Activated CD4-positive, alpha-beta T cell treated with anti-CD3 and anti-CD28 coated beads, Interleukin-10, Interleukin-2, amounts not matched to agents 100 ng/mL and 50 ng/mL, durations not matched to agents 16 hours and 8 hours (primary cell): ENCODE measurements around the gene TBC1D4.
"Not testable (repeated sequence)": the region's sequence is repeated elsewhere in the genome, so short reads cannot be mapped to it uniquely, and the experiment has no call there.

Experiments used
- DNase-seq: peaks from one replicate; pipeline ENCODE4 v3.0.0-alpha.2; 2020

The TBC1D4 gene

GRCh38 chr13:75316427-75316826 is 165.5 kb downstream of the TBC1D4 start:
- DNase-seq, result peak; percentile 34

- DNase-seq, result peak; percentile 81
Measured at GRCh38 chr13:75312884-75313520, 169.0 kb downstream of the TBC1D4 start.

DNA sequence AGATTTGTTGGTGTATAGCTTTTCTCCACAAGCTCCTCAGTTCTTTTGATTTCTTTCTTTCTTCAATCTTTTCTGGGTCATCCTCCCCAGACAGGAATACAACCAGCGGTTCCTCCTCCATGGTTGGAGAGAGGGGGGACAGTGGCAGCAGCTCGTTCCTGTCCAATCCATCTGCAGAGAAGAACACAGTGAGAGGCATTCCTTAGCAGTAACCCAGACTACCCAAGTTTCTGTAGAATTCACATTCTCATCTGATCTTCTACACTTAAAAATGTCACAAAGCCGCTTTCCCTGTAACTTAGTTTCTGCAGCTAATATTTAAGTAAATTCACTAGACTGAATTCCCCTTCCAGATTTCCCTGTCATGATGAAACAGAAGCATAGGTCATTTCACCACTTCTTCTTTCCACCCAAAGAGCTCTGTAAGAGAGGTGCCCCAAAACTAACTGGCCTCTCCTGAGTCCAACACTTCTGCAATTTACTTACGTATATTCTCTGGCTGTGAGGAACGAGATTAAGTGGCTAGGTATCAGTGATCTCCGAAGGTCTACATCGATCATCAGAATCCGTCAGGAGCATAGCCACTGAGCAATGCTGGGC is 171.9 kb downstream of the TBC1D4 start:
- no peak for DNase-seq

DNA sequence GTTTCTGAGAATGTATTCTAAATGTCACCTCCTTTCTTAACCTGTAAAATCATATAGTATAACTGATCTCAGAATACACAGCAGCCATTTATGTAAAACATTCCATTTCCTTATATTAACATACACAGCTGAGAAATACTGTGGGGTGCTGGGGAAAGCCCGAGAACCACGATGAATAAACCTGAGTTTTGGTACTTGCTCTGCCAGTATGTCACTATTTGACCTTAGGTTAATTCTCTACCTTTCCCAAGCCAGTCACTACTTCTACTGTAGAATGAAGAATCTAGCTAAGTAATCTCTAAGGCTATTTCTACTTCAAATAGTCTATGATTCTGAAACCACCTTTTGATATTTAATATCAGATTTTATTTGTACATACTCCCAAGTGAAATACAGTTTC is 173.7 kb downstream of the TBC1D4 start:
- DNase-seq, result peak; percentile 35

- DNase-seq, result no peak
Measured at GRCh38 chr13:75307370-75307949, 174.5 kb downstream of the TBC1D4 start.

DNA sequence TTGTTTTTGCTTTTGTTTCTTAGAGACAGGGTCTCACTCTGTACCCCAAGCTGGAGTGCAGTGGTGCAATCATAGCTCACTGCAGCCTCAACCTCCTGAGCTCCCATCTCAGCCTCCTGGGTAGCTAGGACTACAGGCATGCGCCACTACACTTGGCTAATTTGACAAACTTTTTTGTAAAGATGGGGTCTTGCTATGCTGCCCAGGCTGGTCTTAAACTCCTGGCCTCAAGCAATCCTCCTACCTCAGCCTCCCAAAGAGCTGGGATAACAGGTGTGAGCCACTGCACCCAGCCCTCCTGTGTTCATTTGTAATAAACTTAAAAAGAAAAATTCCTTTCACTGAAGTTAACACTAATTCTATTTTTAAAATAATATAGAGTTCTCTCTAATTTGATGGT is 175.0 kb downstream of the TBC1D4 start:
- not testable (repeated sequence) for DNase-seq

GRCh38 chr13:75305059-75305458 is 176.9 kb downstream of the TBC1D4 start:
- DNase-seq, result no peak

- no peak for DNase-seq
Measured at GRCh38 chr13:75303263-75303662, 178.7 kb downstream of the TBC1D4 start.

- no peak for DNase-seq
Measured at GRCh38 chr13:75302071-75302698, 179.8 kb downstream of the TBC1D4 start.

GRCh38 chr13:75299913-75300862 is 181.8 kb downstream of the TBC1D4 start:
- DNase-seq, result no peak

DNA sequence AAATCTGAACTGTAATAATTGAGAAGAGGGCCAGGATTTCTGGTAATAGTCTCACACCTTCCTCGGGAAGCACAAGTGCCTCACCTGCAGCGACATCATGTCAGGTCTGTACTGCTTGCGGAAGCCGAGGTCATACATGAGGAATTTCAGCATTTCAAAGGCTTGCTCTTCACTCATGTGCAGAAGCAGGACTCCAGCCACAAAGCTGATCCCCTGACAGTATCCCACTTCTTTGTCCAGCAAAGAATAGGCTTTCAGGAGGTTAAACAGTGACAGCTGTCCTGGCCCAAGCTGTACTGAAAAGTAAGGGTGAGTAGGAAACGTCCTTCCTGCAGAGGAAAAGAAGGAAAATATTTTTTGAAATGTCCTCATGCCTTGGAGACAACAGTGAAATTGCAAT is 182.7 kb downstream of the TBC1D4 start:
- DNase-seq, result no peak

DNA sequence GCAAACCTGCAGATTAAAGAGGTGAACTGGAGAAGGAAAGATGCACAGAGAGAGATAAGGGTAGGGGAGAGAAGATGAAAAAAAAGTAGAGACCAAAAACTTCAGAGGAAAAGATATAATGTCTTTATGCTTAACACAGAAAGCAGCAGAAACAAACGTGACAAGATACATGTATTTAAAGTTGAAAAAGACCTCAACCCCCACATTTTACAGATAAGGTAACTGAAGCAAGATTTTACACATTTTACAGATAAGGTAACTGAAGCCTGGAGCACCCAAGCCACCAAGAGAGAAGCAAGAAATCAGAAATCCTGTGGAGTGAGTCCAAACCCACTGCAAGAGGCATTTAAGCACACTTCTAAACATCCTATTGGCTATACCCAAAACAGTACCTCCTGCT is 185.3 kb downstream of the TBC1D4 start:
- DNase-seq, result no peak

DNA sequence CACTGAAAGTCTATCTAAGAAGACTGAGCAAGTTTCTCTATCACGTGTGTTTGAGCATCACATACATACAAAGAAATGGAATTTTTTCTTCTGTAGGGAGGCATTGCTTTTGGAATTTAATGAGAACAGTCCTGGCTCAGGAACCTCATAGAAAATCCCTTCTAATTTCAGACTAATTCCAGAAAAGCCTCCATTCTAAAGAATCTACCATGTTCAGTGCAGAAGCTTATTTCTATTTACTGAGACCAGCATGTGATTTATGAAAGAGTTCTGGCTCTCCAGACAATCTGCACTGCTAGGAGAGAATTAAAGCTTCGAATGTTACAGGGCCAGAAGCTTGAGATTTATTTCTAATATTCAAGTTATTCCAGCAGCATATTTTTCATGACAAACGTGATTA is 186.8 kb downstream of the TBC1D4 start:
- no peak for DNase-seq

GRCh38 chr13:75294110-75294509 is 187.9 kb downstream of the TBC1D4 start:
- DNase-seq, result no peak

DNA sequence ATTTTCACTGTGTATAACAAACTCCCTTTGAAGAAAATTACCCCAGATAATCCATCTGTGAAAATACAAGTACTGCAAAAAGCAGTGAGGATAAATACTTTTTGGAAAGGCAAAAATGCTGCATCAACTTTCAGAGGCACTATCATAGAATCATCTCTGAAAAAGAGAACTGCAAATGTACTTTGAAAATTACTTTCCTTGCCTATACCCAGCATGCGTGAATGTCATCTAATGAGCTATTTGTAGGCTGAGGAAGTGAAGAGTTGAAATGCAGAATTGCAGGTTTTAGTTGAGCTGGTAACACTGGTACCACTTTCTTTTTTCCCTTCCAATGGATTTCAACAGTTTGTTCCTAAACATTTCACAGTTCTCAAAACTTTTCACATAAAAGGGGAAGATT is 196.7 kb downstream of the TBC1D4 start:
- DNase-seq, result no peak

- DNase-seq, result no peak
Measured at GRCh38 chr13:75279834-75280369, 202.1 kb downstream of the TBC1D4 start.

- DNase-seq, result not testable (repeated sequence)
Measured at GRCh38 chr13:75273695-75274094, 208.3 kb downstream of the TBC1D4 start.

DNA sequence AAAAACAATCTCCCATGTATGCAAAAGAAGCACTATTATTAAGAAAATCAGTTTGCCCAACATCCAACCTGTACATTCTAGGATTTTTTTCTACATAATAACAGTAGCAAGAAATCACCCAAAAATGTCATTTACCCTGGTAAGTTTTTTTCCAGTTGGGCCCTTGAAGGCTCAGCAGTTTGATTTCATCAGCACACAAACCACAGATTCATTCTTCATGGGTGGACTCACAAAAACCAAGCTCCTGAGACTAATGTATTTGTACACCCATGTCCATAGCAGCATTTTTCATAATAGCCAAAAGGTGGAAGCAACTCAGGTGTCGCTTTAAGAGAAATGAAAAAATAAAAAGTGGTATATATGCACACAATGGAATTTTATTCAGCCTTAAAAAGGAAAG is 210.1 kb downstream of the TBC1D4 start:
- no peak for DNase-seq

DNA sequence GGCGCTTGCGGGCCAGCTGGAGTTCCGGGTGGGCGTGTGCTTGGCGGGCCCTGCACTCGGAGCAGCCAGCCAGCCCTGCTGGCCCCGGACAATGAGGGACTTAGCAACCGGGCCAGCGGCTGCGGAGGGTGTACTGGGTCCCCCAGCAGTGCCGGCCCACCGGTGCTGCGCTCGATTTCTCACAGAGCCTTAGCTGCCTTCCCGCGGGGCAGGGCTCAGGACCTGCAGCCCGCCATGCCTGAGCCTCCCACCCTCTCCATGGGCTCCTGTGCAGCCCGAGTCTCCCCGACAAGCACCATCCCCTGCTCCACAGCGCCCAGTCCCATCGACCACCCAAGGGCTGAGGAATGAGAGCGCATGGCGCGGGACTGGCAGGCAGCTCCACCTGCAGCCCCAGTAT is 213.5 kb downstream of the TBC1D4 start:
- DNase-seq, result not testable (repeated sequence)

GRCh38 chr13:75264611-75265010 is 217.4 kb downstream of the TBC1D4 start:
- no peak for DNase-seq

- DNase-seq, result no peak
Measured at GRCh38 chr13:75263741-75264407, 218.1 kb downstream of the TBC1D4 start.

GRCh38 chr13:75258159-75258782 is 223.7 kb downstream of the TBC1D4 start:
- peak; percentile 9 for DNase-seq
